CD14-positive monocyte (primary cell): ENCODE results near the gene HCN3. TPM values are rescaled to one million over a fixed set of nuclear protein-coding genes. Genes with fewer than 3 reads are reported as not detected.

Source experiments
- DNase-seq, 3 donors: peaks; one replicate each; pipeline ENCODE4 v3.0.0-alpha.2; 2011 to 2022
- H2AFZ ChIP-seq: 2 replicates; pipeline ENCODE4 v1.6.0; 2012; ENCODE audit warnings: mild to moderate bottlenecking, low read depth, low read length, inconsistent platforms; ENCODE audit not compliant: insufficient read depth, poor library complexity, severe bottlenecking
- H3K27ac ChIP-seq, 2 donors: 1 replicate in 1 of 2; 2 replicates in 1 of 2; pipeline ENCODE4 v1.5.1; 2012 to 2013; ENCODE audit warnings: low read length in 2 of 2, control low read depth in 1 of 2, inconsistent platforms in 1 of 2, low read depth in 1 of 2, mild to moderate bottlenecking in 1 of 2
- H3K27me3 ChIP-seq, 2 donors: one replicate each; pipeline versions ENCODE4 v1.6.0 to v1.6.1; 2011 to 2013; ENCODE audit warnings: low read length in 2 of 2; ENCODE audit not compliant: control insufficient read depth in 2 of 2, insufficient read depth in 2 of 2
- H3K36me3 ChIP-seq, 2 donors: replicated peaks in 1 of 2; 1 replicate in 1 of 2; 2 replicates in 1 of 2; pipeline versions ENCODE4 v1.5.1 to v1.6.1; 2012 to 2013; ENCODE audit warnings: low read length in 2 of 2, control low read depth in 1 of 2, inconsistent platforms in 1 of 2, mild to moderate bottlenecking in 1 of 2; ENCODE audit not compliant: insufficient read depth in 2 of 2, control insufficient read depth in 1 of 2
- H3K4me1 ChIP-seq, 2 donors: 1 replicate in 1 of 2; 2 replicates in 1 of 2; pipeline versions ENCODE4 v1.5.1 to v1.6.1; 2012 to 2013; ENCODE audit warnings: low read length in 2 of 2, control low read depth in 1 of 2, inconsistent platforms in 1 of 2, mild to moderate bottlenecking in 1 of 2, moderate library complexity in 1 of 2; ENCODE audit not compliant: insufficient read depth in 2 of 2, control insufficient read depth in 1 of 2
- H3K4me2 ChIP-seq: replicated peaks from 2 replicates; pipeline ENCODE3; 2012; ENCODE audit warnings: low read length, moderate library complexity, mild to moderate bottlenecking; ENCODE audit not compliant: poor library complexity, severe bottlenecking; ENCODE audit errors: extremely low read depth
- H3K4me3 ChIP-seq, 3 experiments: fragments of 200-600 bp in 1 of 3; sonication (generic) in 1 of 3; replicated peaks in 1 of 3; 1 replicate in 2 of 3; 2 replicates in 1 of 3; pipeline ENCODE4 v1.5.1; 2011 to 2013; ENCODE audit warnings: low read length in 3 of 3, mild to moderate bottlenecking in 3 of 3, control low read depth in 2 of 3, low read depth in 2 of 3, inconsistent platforms in 1 of 3, moderate library complexity in 1 of 3
- H3K79me2 ChIP-seq: 2 replicates; pipeline ENCODE4 v1.6.0; 2012; ENCODE audit warnings: mild to moderate bottlenecking, control low read depth, inconsistent platforms, low read length, moderate library complexity; ENCODE audit not compliant: insufficient read depth
- H3K9ac ChIP-seq: 2 replicates; pipeline ENCODE4 v1.6.0; 2017; ENCODE audit warnings: low read length, mild to moderate bottlenecking; ENCODE audit not compliant: insufficient read depth, poor library complexity, severe bottlenecking
- H3K9me3 ChIP-seq, 2 donors: replicated peaks in 1 of 2; 1 replicate in 1 of 2; 2 replicates in 1 of 2; pipeline versions ENCODE4 v1.5.1 to v1.6.1; 2012 to 2013; ENCODE audit warnings: low read length in 2 of 2, control low read depth in 1 of 2; ENCODE audit not compliant: control insufficient read depth in 1 of 2, insufficient read depth in 1 of 2
- H4K20me1 ChIP-seq: 2 replicates; pipeline ENCODE4 v1.6.0; 2012; ENCODE audit warnings: mild to moderate bottlenecking, low read length, control low read depth, moderate library complexity; ENCODE audit not compliant: insufficient read depth
- H3K27ac Mint-ChIP-seq, 7 donors: one replicate each; pipeline ENCODE4 v1.8.0; 2020; ENCODE audit warnings: mild to moderate bottlenecking in 7 of 7, mixed read lengths in 7 of 7, moderate library complexity in 6 of 7, inconsistent platforms in 2 of 7
- H3K27me3 Mint-ChIP-seq, 3 donors: one replicate each; pipeline ENCODE4 v1.8.0; 2021 to 2022; ENCODE audit warnings: low read depth in 3 of 3, mild to moderate bottlenecking in 3 of 3, mixed read lengths in 3 of 3, moderate library complexity in 3 of 3, inconsistent platforms in 1 of 3
- H3K36me3 Mint-ChIP-seq, 2 donors: one replicate each; pipeline ENCODE4 v1.8.0; 2020; ENCODE audit warnings: mixed read lengths in 2 of 2, inconsistent platforms in 1 of 2, mild to moderate bottlenecking in 1 of 2
- H3K4me1 Mint-ChIP-seq: one replicate; pipeline ENCODE4 v1.8.0; 2020; ENCODE audit warnings: mild to moderate bottlenecking, mixed read lengths
- H3K4me3 Mint-ChIP-seq, 2 donors: one replicate each; pipeline ENCODE4 v1.8.0; 2020; ENCODE audit warnings: mild to moderate bottlenecking in 2 of 2, mixed read lengths in 2 of 2, moderate library complexity in 1 of 2
- H3K9me3 Mint-ChIP-seq, 7 donors: one replicate each; pipeline ENCODE4 v1.8.0; 2020 to 2022; ENCODE audit warnings: mixed read lengths in 7 of 7, mild to moderate bottlenecking in 6 of 7, moderate library complexity in 6 of 7, inconsistent platforms in 2 of 7
- WGBS: methylation state at CpG from one replicate; pipeline ENCODE4 v1.1.5; 2013; ENCODE audit warnings: missing lambda C conversion rate; ENCODE audit not compliant: insufficient coverage; 5-methylcytosine and 5-hydroxymethylcytosine counted together
- intact Hi-C, 2 donors: fragments of 100-400 bp; cut with micrococcal nuclease; formaldehyde crosslinking; loops; one replicate each; pipeline versions ENCODE4 v1.15.0 to v1.15.1; 2023
- polyA plus RNA-seq, 3 donors: library from polyadenylated mRNA; depleted of rRNA in 1 of 3; unstranded in 2 of 3; stranded (reverse) in 1 of 3; fragments of 300-500 nt in 2 of 3; fragments of >200 nt in 1 of 3; fragmentation: Illumina TruSeq in 2 of 3; gene quantifications; 1 replicate in 2 of 3; 2 replicates in 1 of 3; pipeline ENCODE4 v1.2.3, GENCODE V29; 2012 to 2021
- TF ChIP-seq, protein P1 (sequence below): fragments of 200-600 bp; IDR thresholded peaks from one replicate; pipeline ENCODE4 v1.8.0; 2022; ENCODE audit warnings: antibody characterized with exemption, mild to moderate bottlenecking

Gene HCN3
- polyA plus RNA-seq, 3 donors: 0.15 to 2.3 TPM; not detected in 1

DNA sequence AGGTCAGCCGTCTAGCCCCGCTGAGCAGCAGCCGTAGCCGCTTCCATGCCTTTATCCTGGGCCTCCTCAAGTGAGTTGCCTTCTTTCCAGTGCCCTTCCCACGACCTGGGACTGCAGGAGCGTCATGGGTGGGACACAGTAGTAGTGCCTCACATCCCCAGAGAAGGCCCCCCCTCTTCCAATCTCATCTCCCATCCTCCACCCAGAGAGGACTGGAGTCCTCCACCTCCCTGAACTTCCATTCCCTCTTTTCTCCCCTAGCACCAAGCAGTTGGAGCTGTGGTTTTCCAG is 48.3 kb downstream of the HCN3 start:
- H3K4me1 ChIP-seq: peaks cover 26 to 42% of the 10 kb centered on the region in 2 donors
- H3K27ac ChIP-seq: no peak overlapping the region
- Mint-ChIP-seq H3K36me3 (peaks cover 8 to 27% of the 10 kb centered on the region in 2 donors), H3K27ac (no peak overlapping the region), H3K4me1 (peaks cover 34% of the 10 kb centered on the region), H3K9me3 (no peaks in the 10 kb centered on the region), H3K4me3 (no peak overlapping the region), H3K27me3 (peaks cover 2 to 7% (median 2%) of the 10 kb centered on the region in 3 donors)
- H3K4me3 ChIP-seq: peak overlapping the region in 1 of 3 experiments; percentile 80
- DNase-seq: no peak
- no peaks in the 10 kb centered on the region for H3K9me3 ChIP-seq
- H2AFZ ChIP-seq: no peak overlapping the region
- H3K4me2 ChIP-seq: peak overlapping the region; percentile 78
- peaks cover 16% of the 10 kb centered on the region for H3K79me2 ChIP-seq
- H3K9ac ChIP-seq: peak overlapping the region; percentile 65
- peaks cover 26% of the 10 kb centered on the region for H4K20me1 ChIP-seq
- intact Hi-C loops: no loop called here
- 89% methylated on average over 6 of the region's 6 CpGs for WGBS
- H3K27me3 ChIP-seq: no peaks in the 10 kb centered on the region
- H3K36me3 ChIP-seq: peaks cover 7 to 22% of the 10 kb centered on the region in 2 donors
- TF ChIP-seq, protein P1, sequence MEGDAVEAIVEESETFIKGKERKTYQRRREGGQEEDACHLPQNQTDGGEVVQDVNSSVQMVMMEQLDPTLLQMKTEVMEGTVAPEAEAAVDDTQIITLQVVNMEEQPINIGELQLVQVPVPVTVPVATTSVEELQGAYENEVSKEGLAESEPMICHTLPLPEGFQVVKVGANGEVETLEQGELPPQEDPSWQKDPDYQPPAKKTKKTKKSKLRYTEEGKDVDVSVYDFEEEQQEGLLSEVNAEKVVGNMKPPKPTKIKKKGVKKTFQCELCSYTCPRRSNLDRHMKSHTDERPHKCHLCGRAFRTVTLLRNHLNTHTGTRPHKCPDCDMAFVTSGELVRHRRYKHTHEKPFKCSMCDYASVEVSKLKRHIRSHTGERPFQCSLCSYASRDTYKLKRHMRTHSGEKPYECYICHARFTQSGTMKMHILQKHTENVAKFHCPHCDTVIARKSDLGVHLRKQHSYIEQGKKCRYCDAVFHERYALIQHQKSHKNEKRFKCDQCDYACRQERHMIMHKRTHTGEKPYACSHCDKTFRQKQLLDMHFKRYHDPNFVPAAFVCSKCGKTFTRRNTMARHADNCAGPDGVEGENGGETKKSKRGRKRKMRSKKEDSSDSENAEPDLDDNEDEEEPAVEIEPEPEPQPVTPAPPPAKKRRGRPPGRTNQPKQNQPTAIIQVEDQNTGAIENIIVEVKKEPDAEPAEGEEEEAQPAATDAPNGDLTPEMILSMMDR: no peak

DNA sequence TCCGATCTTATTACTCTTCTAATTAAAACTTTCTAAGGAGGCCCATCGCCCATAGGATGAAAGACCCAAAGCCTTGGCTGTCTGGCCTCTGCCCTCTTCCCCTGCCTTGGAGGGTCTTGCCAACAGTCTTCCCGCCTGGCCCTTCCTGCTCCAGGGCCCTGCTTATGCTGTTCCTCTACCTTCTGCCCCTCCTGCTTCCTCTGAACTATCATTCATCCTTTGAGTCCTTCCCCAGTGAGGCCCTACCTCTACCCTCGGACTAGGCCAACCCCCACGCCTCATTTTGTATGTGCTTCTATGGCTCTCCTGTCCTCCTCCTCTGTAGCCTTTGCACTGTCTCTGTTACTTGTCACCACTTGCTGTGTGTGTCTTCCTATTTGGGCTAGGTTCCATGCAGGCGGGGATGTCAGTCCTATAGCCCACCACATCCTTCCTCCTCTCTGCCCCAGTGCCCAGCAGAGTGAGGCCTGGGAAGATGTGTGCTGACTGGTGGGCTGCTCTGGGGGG is 48.8 kb downstream of the HCN3 start:
- intact Hi-C loops: no loop called here
- peak overlapping the region; percentile 78 for H3K4me2 ChIP-seq

More for the DNA sequence above, 48.8 kb downstream of the HCN3 start:
- Mint-ChIP-seq H3K27ac (peak overlapping the region in 2 of 7 donors; percentile 41 to 83), H3K4me1 (peaks cover 31% of the 10 kb centered on the region), H3K9me3 (no peaks in the 10 kb centered on the region), H3K4me3 (peak overlapping the region in 1 of 2 donors; percentile 50), H3K27me3 (peaks cover 2 to 5% (median 2%) of the 10 kb centered on the region in 3 donors), H3K36me3 (peaks cover 13 to 32% of the 10 kb centered on the region in 2 donors)
- Histone ChIP-seq H2AFZ (no peak overlapping the region), H3K4me3 (no peak overlapping the region), H3K9me3 (no peaks in the 10 kb centered on the region), H3K9ac (no peak overlapping the region), H3K79me2 (peaks cover 16% of the 10 kb centered on the region), H4K20me1 (peaks cover 29% of the 10 kb centered on the region), H3K27me3 (no peaks in the 10 kb centered on the region), H3K36me3 (peaks cover 12 to 27% of the 10 kb centered on the region in 2 donors), H3K27ac (no peak overlapping the region), H3K4me1 (peaks cover 21 to 37% of the 10 kb centered on the region in 2 donors)
- 70% methylated on average over 5 of the region's 6 CpGs for WGBS
- TF ChIP-seq, protein P1: no peak
- no peak for DNase-seq
